Gastrocnemius medialis (tissue), 4 donors: ENCODE data around the gene PTGES. TPM values are rescaled to one million over a fixed set of nuclear protein-coding genes. Genes with fewer than 3 reads are reported as not detected.

Source experiments
- ATAC-seq, 2 donors: fragments of 150-250 bp; one replicate each; pipeline ENCODE4 v1.9.1; 2016
- DNase-seq, 2 donors: peaks; one replicate each; pipeline ENCODE4 v3.0.0-alpha.2; 2019
- H3K27ac ChIP-seq, 4 donors: fragments of 200-600 bp; sonication (generic); 1 replicate in 1 of 4; 2 replicates in 3 of 4; pipeline ENCODE4 v1.5.1; 2016 to 2018; ENCODE audit warnings: mild to moderate bottlenecking in 2 of 4, moderate library complexity in 1 of 4
- H3K27me3 ChIP-seq, 3 donors: fragments of 200-600 bp; sonication (generic) in 2 of 3; 1 replicate in 1 of 3; 2 replicates in 2 of 3; pipeline versions ENCODE4 v1.5.1 to v1.6.0; 2016 to 2019; ENCODE audit warnings: mild to moderate bottlenecking in 1 of 3, moderate library complexity in 1 of 3
- H3K36me3 ChIP-seq, 2 donors: fragments of 200-600 bp; sonication (generic) in 1 of 2; one replicate each; pipeline ENCODE4 v1.5.1; 2017 to 2018
- H3K4me1 ChIP-seq, 2 donors: fragments of 200-600 bp; sonication (generic) in 1 of 2; one replicate each; pipeline ENCODE4 v1.5.1; 2016 to 2017; ENCODE audit warnings: mild to moderate bottlenecking in 2 of 2
- H3K4me3 ChIP-seq, 4 donors: fragments of 200-600 bp; sonication (generic) in 3 of 4; 1 replicate in 1 of 4; 2 replicates in 3 of 4; pipeline ENCODE4 v1.5.1; 2016 to 2019; ENCODE audit warnings: mild to moderate bottlenecking in 2 of 4
- H3K9me3 ChIP-seq, 3 donors: fragments of 200-600 bp; sonication (generic) in 2 of 3; 1 replicate in 1 of 3; 2 replicates in 2 of 3; pipeline ENCODE4 v1.5.1; 2016 to 2019
- CTCF ChIP-seq, 5 experiments: fragments of 450-650 bp in 3 of 5; fragments of 200-600 bp in 2 of 5; sonication (generic) in 2 of 5; IDR thresholded peaks in 4 of 5; conservative IDR thresholded peaks in 1 of 5; 1 replicate in 4 of 5; 2 replicates in 1 of 5; pipeline ENCODE4 v1.5.1; 2016 to 2019; ENCODE audit warnings: antibody characterized with exemption in 5 of 5, mild to moderate bottlenecking in 3 of 5, moderate library complexity in 3 of 5
- POLR2A ChIP-seq, 2 donors: fragments of 450-650 bp; IDR thresholded peaks; one replicate each; pipeline ENCODE4 v1.6.1; 2017; ENCODE audit warnings: antibody characterized with exemption in 2 of 2, mild to moderate bottlenecking in 2 of 2, moderate library complexity in 2 of 2
- in situ Hi-C, 4 donors: fragments of 200-750 bp; cut with MboI; loops; one replicate each; pipeline versions ENCODE4 v1.15.0 to v1.8.0; 2017; ENCODE audit warnings: low sequenced_read_pairs in 4 of 4
- intact Hi-C: fragments of 100-400 bp; cut with DNase I; formaldehyde crosslinking; loops from one replicate; pipeline ENCODE4 v1.15.1; 2023; ENCODE audit warnings: low total_unique reads
- total RNA-seq, 4 donors: library from RNA; depleted of rRNA; stranded (reverse); fragments of >200 nt; gene quantifications; one replicate each; pipeline versions ENCODE4 v1.1.0 to v1.2.3, GENCODE V29; 2016

Gene PTGES
- total RNA-seq, 4 donors from 2014 or later, result 0.23 to 1.2 (median 0.51) TPM; not detected in 1

DNA sequence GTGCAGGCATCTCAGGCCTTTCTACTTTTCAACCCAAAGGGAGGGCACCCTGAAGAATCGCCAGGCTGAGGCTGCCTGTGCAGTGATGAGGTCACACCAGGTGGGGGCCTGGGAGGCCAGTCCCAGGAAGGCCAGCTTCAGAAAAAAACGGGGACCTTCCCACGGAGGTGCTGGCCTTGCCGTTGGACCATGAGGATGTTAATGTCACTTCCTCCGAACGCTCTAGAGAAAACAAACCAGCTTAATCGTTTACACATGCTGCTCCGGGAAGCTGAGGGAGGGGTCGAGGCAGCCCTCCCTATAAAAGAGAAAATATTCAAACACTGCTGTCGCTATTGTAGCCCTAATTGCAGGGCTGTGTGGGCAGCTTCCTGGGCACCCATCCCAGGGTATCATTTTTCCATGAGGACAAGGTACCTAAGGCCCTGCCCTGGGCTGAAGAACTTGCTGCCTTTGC, 27.0 kb downstream of the PTGES start:
- TF ChIP-seq CTCF (IDR thresholded peaks at IDR 0.05 in 4 of 5, conservative IDR thresholded peaks at IDR 0.05 in 1 of 5) (no peak), POLR2A (IDR thresholded peaks at IDR 0.05) (no peak)
- no peak for DNase-seq
- no peaks in the 10 kb centered on the region for H3K9me3 ChIP-seq
- intact Hi-C loops, result no loop called here
- in situ Hi-C loops, result no loop called here
- no peaks in the 10 kb centered on the region for H3K36me3 ChIP-seq
- ATAC-seq, result no peak
- no peak overlapping the region for H3K27ac ChIP-seq
- no peak overlapping the region for H3K4me3 ChIP-seq
- peaks cover 8% of the 10 kb centered on the region in 2 donors for H3K4me1 ChIP-seq
- H3K27me3 ChIP-seq, result peaks cover 0 to 2% (median 0%) of the 10 kb centered on the region in 3 donors

GRCh38 chr9:129724456-129725190, 28.2 kb downstream of the PTGES start:
- intact Hi-C loops, result no loop called here
- peaks cover 0 to 4% (median 0%) of the 10 kb centered on the region in 3 donors for H3K27me3 ChIP-seq
- DNase-seq (no peak), ATAC-seq (no peak)
- no peak overlapping the region for H3K4me3 ChIP-seq
- peaks cover 8% of the 10 kb centered on the region in 2 donors for H3K4me1 ChIP-seq
- TF ChIP-seq POLR2A (IDR thresholded peaks at IDR 0.05), result no peak
- H3K27ac ChIP-seq, result no peak overlapping the region
- no peaks in the 10 kb centered on the region for H3K36me3 ChIP-seq
- no peaks in the 10 kb centered on the region for H3K9me3 ChIP-seq
- in situ Hi-C loops, result no loop called here

GRCh38 chr9:129722913-129723312, 29.9 kb downstream of the PTGES start:
- H3K36me3 ChIP-seq, result no peaks in the 10 kb centered on the region
- ATAC-seq, result no peak
- intact Hi-C loops (no loop called here), in situ Hi-C loops (no loop called here)
- H3K4me3 ChIP-seq, result no peak overlapping the region
- TF ChIP-seq POLR2A (IDR thresholded peaks at IDR 0.05) (no peak), CTCF (IDR thresholded peaks at IDR 0.05 in 4 of 5, conservative IDR thresholded peaks at IDR 0.05 in 1 of 5) (no peak)
- peaks cover 8% of the 10 kb centered on the region in 2 donors for H3K4me1 ChIP-seq
- H3K9me3 ChIP-seq, result no peaks in the 10 kb centered on the region
- H3K27me3 ChIP-seq, result peaks cover 0 to 11% (median 6%) of the 10 kb centered on the region in 3 donors
- H3K27ac ChIP-seq, result no peak overlapping the region
- DNase-seq, result no peak

DNA sequence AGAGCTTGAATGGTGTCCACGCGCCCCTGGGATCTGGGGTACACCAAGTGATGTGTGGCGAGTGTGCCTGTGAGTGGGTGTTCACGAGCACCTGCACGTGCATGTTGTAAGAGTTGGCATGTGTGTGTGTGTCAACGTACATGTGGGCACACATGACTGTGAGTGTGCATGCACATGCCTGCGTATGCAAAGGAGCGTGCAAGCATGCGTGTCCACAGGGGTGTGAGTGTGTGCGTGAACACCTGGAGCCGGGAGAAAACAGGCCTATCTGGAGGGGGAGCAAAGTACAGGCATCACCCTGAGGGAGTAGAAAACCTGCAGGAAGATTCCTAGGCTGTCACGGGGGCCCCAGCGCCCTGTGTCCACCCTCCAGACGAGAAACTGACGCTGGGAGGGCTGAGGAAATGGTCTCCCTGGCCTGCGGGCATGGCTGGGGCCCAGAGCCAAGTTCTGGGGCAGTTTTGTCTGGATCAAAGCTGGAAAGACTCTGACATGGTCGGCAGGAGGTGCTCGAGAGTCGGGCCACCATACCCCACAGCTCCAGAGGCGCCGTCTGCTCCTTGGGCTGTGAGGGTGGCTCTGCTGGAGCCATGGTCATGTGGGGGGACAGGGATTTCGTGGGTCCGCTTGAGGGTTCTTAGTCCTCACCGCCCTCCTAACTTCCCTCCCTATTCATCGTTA, 31.8 kb downstream of the PTGES start:
- Histone ChIP-seq H3K4me1 (peaks cover 3 to 4% of the 10 kb centered on the region in 2 donors), H3K9me3 (no peaks in the 10 kb centered on the region), H3K27ac (no peak overlapping the region), H3K27me3 (peaks cover 0 to 14% (median 6%) of the 10 kb centered on the region in 3 donors), H3K4me3 (no peak overlapping the region), H3K36me3 (no peaks in the 10 kb centered on the region)
- intact Hi-C loops (no loop called here), in situ Hi-C loops (no loop called here)
- ATAC-seq (no peak), DNase-seq (no peak)
- no peak for TF ChIP-seq CTCF (IDR thresholded peaks at IDR 0.05 in 4 of 5, conservative IDR thresholded peaks at IDR 0.05 in 1 of 5)

- DNase-seq (no peak), ATAC-seq (no peak)
- in situ Hi-C loops, result no loop called here
- Histone ChIP-seq H3K27me3 (peaks cover 0 to 14% (median 6%) of the 10 kb centered on the region in 3 donors), H3K36me3 (no peaks in the 10 kb centered on the region), H3K4me3 (no peak overlapping the region), H3K4me1 (no peaks in the 10 kb centered on the region), H3K9me3 (no peaks in the 10 kb centered on the region), H3K27ac (no peak overlapping the region)
- TF ChIP-seq CTCF (IDR thresholded peaks at IDR 0.05 in 4 of 5, conservative IDR thresholded peaks at IDR 0.05 in 1 of 5) (no peak), POLR2A (IDR thresholded peaks at IDR 0.05) (no peak)
- intact Hi-C loops, result no loop called here
Observed at GRCh38 chr9:129720181-129720864, 32.5 kb downstream of the PTGES start.
